ENCODE results near the gene PTN. TPM values are rescaled to one million over a fixed set of nuclear protein-coding genes. Genes with fewer than 3 reads are reported as not detected.

The PTN gene
- total and polyA plus RNA-seq, 2 of the 13 experiments (the other 11 are each of a cell fraction or from before 2014, with no cell fraction given): not detected

- TF ChIP-seq RFXANK (CRISPR knock-in tag; IDR thresholded peaks at IDR 0.05): no peak
- no peak for TF ChIP-seq HOXA3 (CRISPR knock-in tag; IDR thresholded peaks at IDR 0.05)
Observed at GRCh38 chr7:137351941-137352340, 8.4 kb upstream of the PTN start (continued).

- Histone ChIP-seq H3K9ac (ENCODE audit: insufficient read depth, low read depth, low read length) (no peak overlapping the region), H3K27ac (ENCODE audit: extremely low read length, insufficient read depth, low read length) (no peak overlapping the region), H3K79me2 (ENCODE audit: insufficient read depth, low read length) (no peaks in the 10 kb centered on the region), H3K4me1 (ENCODE audit: insufficient read depth, low read length) (no peaks in the 10 kb centered on the region), H3K27me3 (ENCODE audit: control insufficient read depth in 1 of 2, insufficient read depth in 2 of 2, low read length in 2 of 2) (peaks cover 1 to 16% of the 10 kb centered on the region in 2 experiments; a peak in 3 of 5 replicates), H2AFZ (ENCODE audit: low read length) (no peak overlapping the region), H3K36me3 (replicated peaks in 1 of 2; ENCODE audit: control insufficient read depth in 1 of 2, insufficient read depth in 2 of 2, low read length in 2 of 2) (no peaks in the 10 kb centered on the region), H3K9me3 (ENCODE audit: low read length) (no peaks in the 10 kb centered on the region), H3K4me3 (replicated peaks in 1 of 3; ENCODE audit: insufficient read depth in 1 of 3, low read depth in 2 of 3, low read length in 3 of 3) (no peak overlapping the region), H3K4me2 (ENCODE audit: low read depth, low read length) (no peak overlapping the region), H4K20me1 (ENCODE audit: insufficient read depth, low read length) (no peaks in the 10 kb centered on the region)
- DNase-seq (ENCODE audit: low spot score) (no peak), FAIRE-seq (no peak), ATAC-seq (no peak)
- CTCF ChIA-PET (ENCODE audit: low intra/inter-chr PET ratio, low total read pairs): no interaction called here
- in situ Hi-C loops (cut with HindIII; ENCODE audit: extremely low pct_ligation_motif_present, low pct_unique_long_range_greater_than_20kb): no loop called here
- BruUV-seq (replicated peaks): no TSS peak
- 14% methylated on average over 6 of the region's 6 CpGs for WGBS (ENCODE audit: low lambda C conversion rate)
- intact Hi-C loops (cut with micrococcal nuclease; ENCODE audit: unreplicated experiment): no loop called here
- POLR2A ChIA-PET: no interaction called here
- TF ChIP-seq ZNF260 (CRISPR knock-in tag; IDR thresholded peaks at IDR 0.05; ENCODE audit: borderline replicate concordance, low read depth) (no peak), ZNF232 (CRISPR knock-in tag; IDR thresholded peaks at IDR 0.05; ENCODE audit: borderline replicate concordance) (no peak), NCOA1 (CRISPR knock-in tag; IDR thresholded peaks at IDR 0.05) (no peak), ZBTB1 (CRISPR knock-in tag; IDR thresholded peaks at IDR 0.05; ENCODE audit: borderline replicate concordance) (no peak), ESRRA (CRISPR knock-in tag; IDR thresholded peaks at IDR 0.05; ENCODE audit: low read depth) (no peak), ZNF660 (CRISPR knock-in tag; IDR thresholded peaks at IDR 0.05; ENCODE audit: borderline replicate concordance, low read depth) (no peak), GABPA (IDR thresholded peaks at IDR 0.05; ENCODE audit: low read depth, low read length) (no peak), GABPA (CRISPR knock-in tag; IDR thresholded peaks at IDR 0.05; ENCODE audit: low read depth) (no peak), DRAP1 (CRISPR knock-in tag; IDR thresholded peaks at IDR 0.05) (no peak), SALL1 (CRISPR knock-in tag; IDR thresholded peaks at IDR 0.05) (no peak), NR2F2 (IDR thresholded peaks at IDR 0.05; ENCODE audit: borderline replicate concordance, low read depth) (no peak), AFF4 (CRISPR knock-in tag; IDR thresholded peaks at IDR 0.05) (no peak), RXRB (CRISPR knock-in tag; IDR thresholded peaks at IDR 0.05; ENCODE audit: borderline replicate concordance) (no peak), RXRA (CRISPR knock-in tag; IDR thresholded peaks at IDR 0.05) (no peak), CTCF (CRISPR knock-in tag; IDR thresholded peaks at IDR 0.05) (no peak), NCOA5 (CRISPR knock-in tag; IDR thresholded peaks at IDR 0.05) (no peak), HOXA9 (CRISPR knock-in tag; IDR thresholded peaks at IDR 0.05; ENCODE audit: borderline replicate concordance) (no peak), TGIF2 (CRISPR knock-in tag; IDR thresholded peaks at IDR 0.05) (no peak)
Observed at GRCh38 chr7:137345799-137346449, 2.4 kb upstream of the PTN start.

All from HepG2 (cell line).